Measurements from ENCODE around the gene MLNR.

The MLNR gene, protein sequence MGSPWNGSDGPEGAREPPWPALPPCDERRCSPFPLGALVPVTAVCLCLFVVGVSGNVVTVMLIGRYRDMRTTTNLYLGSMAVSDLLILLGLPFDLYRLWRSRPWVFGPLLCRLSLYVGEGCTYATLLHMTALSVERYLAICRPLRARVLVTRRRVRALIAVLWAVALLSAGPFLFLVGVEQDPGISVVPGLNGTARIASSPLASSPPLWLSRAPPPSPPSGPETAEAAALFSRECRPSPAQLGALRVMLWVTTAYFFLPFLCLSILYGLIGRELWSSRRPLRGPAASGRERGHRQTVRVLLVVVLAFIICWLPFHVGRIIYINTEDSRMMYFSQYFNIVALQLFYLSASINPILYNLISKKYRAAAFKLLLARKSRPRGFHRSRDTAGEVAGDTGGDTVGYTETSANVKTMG

DNA sequence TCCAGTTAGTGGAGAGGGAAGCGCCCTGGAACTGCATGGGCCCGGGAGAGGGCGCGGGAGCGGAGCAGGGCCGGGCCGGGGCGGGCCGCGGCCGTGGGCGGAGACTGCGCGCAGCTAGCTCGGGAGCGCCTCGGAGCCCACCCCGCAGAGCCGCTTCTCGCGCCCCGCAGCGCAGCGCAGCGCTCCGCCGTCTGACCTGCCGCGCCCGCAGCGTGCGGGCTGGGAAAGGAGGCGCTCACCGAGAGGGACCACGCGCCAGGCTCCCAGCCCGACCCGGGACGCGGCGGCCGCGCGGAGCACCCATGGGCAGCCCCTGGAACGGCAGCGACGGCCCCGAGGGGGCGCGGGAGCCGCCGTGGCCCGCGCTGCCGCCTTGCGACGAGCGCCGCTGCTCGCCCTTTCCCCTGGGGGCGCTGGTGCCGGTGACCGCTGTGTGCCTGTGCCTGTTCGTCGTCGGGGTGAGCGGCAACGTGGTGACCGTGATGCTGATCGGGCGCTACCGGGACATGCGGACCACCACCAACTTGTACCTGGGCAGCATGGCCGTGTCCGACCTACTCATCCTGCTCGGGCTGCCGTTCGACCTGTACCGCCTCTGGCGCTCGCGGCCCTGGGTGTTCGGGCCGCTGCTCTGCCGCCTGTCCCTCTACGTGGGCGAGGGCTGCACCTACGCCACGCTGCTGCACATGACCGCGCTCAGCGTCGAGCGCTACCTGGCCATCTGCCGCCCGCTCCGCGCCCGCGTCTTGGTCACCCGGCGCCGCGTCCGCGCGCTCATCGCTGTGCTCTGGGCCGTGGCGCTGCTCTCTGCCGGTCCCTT lies at the start of gene MLNR:
TSS of gene MLNR (plus strand) at position 303 of the 820 bp plus-strand sequence. CDS start at position 303, 0 bp downstream.
- Histone ChIP-seq H3K36me3 (ENCODE audit: control insufficient read depth, insufficient read depth, low read length, severe bottlenecking) (no peaks in the 10 kb centered on the region), H3K4me1 (ENCODE audit: control insufficient read depth, insufficient read depth, low read length) (no peaks in the 10 kb centered on the region), H3K9me3 (ENCODE audit: control insufficient read depth, low read length) (no peaks in the 10 kb centered on the region), H3K4me3 (ENCODE audit: low read length) (peak within 1 kb of the TSS; percentile 57), H3K9ac (ENCODE audit: low read length) (no peak within 1 kb of the TSS), H3K27me3 (replicated peaks; ENCODE audit: control insufficient read depth, insufficient read depth, low read length) (peaks cover 67% of the 10 kb centered on the region)
- peak; percentile 60 for DNase-seq (ENCODE audit: low read depth)

- DNase-seq (ENCODE audit: low read depth): no peak
- Histone ChIP-seq H3K36me3 (ENCODE audit: control insufficient read depth, insufficient read depth, low read length, severe bottlenecking) (peaks cover 63% of the 10 kb centered on the region), H3K9ac (ENCODE audit: low read length) (no peak overlapping the region)
These were observed 48.8 kb upstream of the MLNR start for GRCh38 chr13:49171359-49171758.

DNA sequence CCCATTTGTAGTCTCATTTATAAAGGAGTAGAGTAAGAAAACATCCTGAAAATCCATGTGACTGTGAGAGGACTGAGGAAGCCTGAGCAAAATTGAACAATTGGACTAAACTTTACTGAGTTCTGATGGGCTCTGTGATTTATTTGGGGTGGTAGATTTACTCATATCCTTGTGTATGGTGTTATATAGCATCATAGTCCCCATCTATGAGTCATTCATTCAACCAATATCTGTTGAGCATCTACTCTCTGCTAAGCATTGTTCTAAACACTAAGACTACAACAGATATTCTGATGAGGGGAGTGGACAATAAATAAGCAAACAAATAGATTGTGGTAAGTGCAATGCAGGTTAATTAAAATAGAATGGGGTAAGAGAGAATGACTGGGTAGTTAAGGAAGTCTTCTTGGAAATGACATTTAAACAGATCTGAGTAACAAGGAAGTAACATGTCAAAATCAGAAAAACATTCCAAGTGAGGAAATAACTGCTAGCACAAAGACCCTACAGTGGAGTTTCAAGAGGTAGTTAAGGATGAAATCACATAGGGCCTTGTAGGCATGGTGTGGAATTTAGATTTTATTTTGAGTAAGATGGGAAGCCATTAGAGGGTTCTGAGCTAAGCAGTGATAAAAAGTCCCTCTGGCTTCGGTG lies 36.3 kb upstream of the MLNR start:
- Histone ChIP-seq H3K9ac (ENCODE audit: low read length) (no peak overlapping the region), H3K4me3 (ENCODE audit: low read length) (no peak overlapping the region), H3K27me3 (replicated peaks; ENCODE audit: control insufficient read depth, insufficient read depth, low read length) (no peaks in the 10 kb centered on the region), H3K9me3 (ENCODE audit: control insufficient read depth, low read length) (no peaks in the 10 kb centered on the region), H3K4me1 (ENCODE audit: control insufficient read depth, insufficient read depth, low read length) (no peaks in the 10 kb centered on the region), H3K36me3 (ENCODE audit: control insufficient read depth, insufficient read depth, low read length, severe bottlenecking) (peaks cover 77% of the 10 kb centered on the region)
- DNase-seq (ENCODE audit: low read depth): no peak

More at GRCh38 chr13:49171359-49171758, 48.8 kb upstream of the MLNR start:
- Histone ChIP-seq H3K4me1 (ENCODE audit: control insufficient read depth, insufficient read depth, low read length) (no peaks in the 10 kb centered on the region), H3K4me3 (ENCODE audit: low read length) (no peak overlapping the region), H3K9me3 (ENCODE audit: control insufficient read depth, low read length) (no peaks in the 10 kb centered on the region), H3K27me3 (replicated peaks; ENCODE audit: control insufficient read depth, insufficient read depth, low read length) (no peaks in the 10 kb centered on the region)

DNA sequence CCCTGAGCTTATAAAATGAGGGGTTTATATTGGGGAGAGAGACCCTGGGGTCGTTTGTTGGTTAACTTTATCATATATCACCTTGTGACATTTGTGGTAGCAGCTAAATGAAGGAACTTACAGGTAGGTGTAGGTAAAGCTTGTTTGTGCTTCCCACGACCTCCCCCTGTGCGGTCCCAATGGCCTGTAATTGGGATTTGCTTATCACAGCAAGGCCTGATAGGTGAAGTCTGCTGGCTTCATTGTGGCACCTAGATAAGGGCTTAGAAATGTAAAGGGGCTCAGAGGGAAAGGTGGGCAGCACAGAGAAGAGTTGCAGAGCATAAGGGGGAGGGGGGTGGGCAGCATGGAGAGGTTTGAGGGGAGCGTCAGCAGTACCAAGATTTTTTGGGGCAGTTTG lies 35.5 kb upstream of the MLNR start:
- Histone ChIP-seq H3K4me3 (ENCODE audit: low read length) (no peak overlapping the region), H3K36me3 (ENCODE audit: control insufficient read depth, insufficient read depth, low read length, severe bottlenecking) (peaks cover 75% of the 10 kb centered on the region), H3K4me1 (ENCODE audit: control insufficient read depth, insufficient read depth, low read length) (no peaks in the 10 kb centered on the region), H3K9ac (ENCODE audit: low read length) (no peak overlapping the region), H3K27me3 (replicated peaks; ENCODE audit: control insufficient read depth, insufficient read depth, low read length) (no peaks in the 10 kb centered on the region), H3K9me3 (ENCODE audit: control insufficient read depth, low read length) (no peaks in the 10 kb centered on the region)
- DNase-seq (ENCODE audit: low read depth): no peak

DNA sequence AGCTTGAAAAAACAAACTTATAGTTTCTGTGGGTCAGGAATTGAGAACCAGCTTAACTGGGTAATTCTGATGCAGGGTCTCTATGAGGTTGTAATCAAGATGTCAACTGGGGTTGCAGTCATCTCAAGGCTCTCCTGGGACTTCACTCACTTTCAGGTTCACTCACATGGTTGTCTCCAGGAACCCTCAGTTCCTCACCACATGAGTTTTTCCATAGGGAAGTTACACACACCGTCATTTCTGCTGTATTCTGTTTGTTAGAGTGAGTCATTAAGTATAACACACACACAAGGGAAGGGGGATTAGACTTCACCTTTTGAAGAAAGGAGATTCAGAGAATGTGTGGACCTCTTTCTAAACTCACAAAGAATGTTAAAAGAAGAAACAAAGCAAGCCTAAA lies 34.9 kb upstream of the MLNR start:
- DNase-seq (ENCODE audit: low read depth): no peak
- Histone ChIP-seq H3K9ac (ENCODE audit: low read length) (no peak overlapping the region), H3K4me3 (ENCODE audit: low read length) (no peak overlapping the region)

DNA sequence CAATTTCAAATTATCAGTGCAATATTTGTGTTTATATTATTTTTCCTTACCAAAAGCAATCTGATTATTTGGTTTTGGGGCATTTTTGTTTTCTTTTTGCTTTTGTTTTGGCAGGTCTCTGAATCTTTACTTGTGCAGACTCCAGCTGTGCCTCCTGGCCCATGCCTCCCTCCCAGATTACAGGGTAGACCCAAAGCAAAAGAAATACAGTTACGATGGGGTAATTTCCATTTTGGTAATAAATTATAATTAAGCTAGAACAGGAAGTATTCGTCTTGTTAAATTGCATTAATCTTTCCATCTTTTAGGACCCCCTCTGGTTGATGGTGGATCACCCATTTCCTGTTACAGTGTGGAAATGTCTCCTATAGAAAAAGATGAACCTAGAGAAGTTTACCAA lies 29.2 kb upstream of the MLNR start:
- Histone ChIP-seq H3K4me1 (ENCODE audit: control insufficient read depth, insufficient read depth, low read length) (no peaks in the 10 kb centered on the region), H3K27me3 (replicated peaks; ENCODE audit: control insufficient read depth, insufficient read depth, low read length) (no peaks in the 10 kb centered on the region), H3K9me3 (ENCODE audit: control insufficient read depth, low read length) (no peaks in the 10 kb centered on the region), H3K36me3 (ENCODE audit: control insufficient read depth, insufficient read depth, low read length, severe bottlenecking) (peaks cover 85% of the 10 kb centered on the region), H3K4me3 (ENCODE audit: low read length) (no peak overlapping the region), H3K9ac (ENCODE audit: low read length) (no peak overlapping the region)
- DNase-seq (ENCODE audit: low read depth): no peak

More for the DNA sequence above, 34.9 kb upstream of the MLNR start:
- peaks cover 70% of the 10 kb centered on the region for H3K36me3 ChIP-seq (ENCODE audit: control insufficient read depth, insufficient read depth, low read length, severe bottlenecking)
- H3K4me1 ChIP-seq (ENCODE audit: control insufficient read depth, insufficient read depth, low read length): no peaks in the 10 kb centered on the region
- no peaks in the 10 kb centered on the region for H3K27me3 ChIP-seq (replicated peaks; ENCODE audit: control insufficient read depth, insufficient read depth, low read length)
- no peaks in the 10 kb centered on the region for H3K9me3 ChIP-seq (ENCODE audit: control insufficient read depth, low read length)

- Histone ChIP-seq H3K4me3 (ENCODE audit: low read length) (no peak overlapping the region), H3K4me1 (ENCODE audit: control insufficient read depth, insufficient read depth, low read length) (no peaks in the 10 kb centered on the region), H3K27me3 (replicated peaks; ENCODE audit: control insufficient read depth, insufficient read depth, low read length) (no peaks in the 10 kb centered on the region), H3K9me3 (ENCODE audit: control insufficient read depth, low read length) (no peaks in the 10 kb centered on the region), H3K36me3 (ENCODE audit: control insufficient read depth, insufficient read depth, low read length, severe bottlenecking) (peaks cover 76% of the 10 kb centered on the region), H3K9ac (ENCODE audit: low read length) (no peak overlapping the region)
- no peak for DNase-seq (ENCODE audit: low read depth)
These were observed 13.5 kb upstream of the MLNR start for GRCh38 chr13:49206641-49207040.

GRCh38 chr13:49208619-49209018 lies 11.5 kb upstream of the MLNR start:
- DNase-seq (ENCODE audit: low read depth): no peak
- Histone ChIP-seq H3K9me3 (ENCODE audit: control insufficient read depth, low read length) (no peaks in the 10 kb centered on the region), H3K4me3 (ENCODE audit: low read length) (no peak overlapping the region), H3K27me3 (replicated peaks; ENCODE audit: control insufficient read depth, insufficient read depth, low read length) (no peaks in the 10 kb centered on the region), H3K4me1 (ENCODE audit: control insufficient read depth, insufficient read depth, low read length) (no peaks in the 10 kb centered on the region), H3K36me3 (ENCODE audit: control insufficient read depth, insufficient read depth, low read length, severe bottlenecking) (peaks cover 56% of the 10 kb centered on the region), H3K9ac (ENCODE audit: low read length) (no peak overlapping the region)

DNA sequence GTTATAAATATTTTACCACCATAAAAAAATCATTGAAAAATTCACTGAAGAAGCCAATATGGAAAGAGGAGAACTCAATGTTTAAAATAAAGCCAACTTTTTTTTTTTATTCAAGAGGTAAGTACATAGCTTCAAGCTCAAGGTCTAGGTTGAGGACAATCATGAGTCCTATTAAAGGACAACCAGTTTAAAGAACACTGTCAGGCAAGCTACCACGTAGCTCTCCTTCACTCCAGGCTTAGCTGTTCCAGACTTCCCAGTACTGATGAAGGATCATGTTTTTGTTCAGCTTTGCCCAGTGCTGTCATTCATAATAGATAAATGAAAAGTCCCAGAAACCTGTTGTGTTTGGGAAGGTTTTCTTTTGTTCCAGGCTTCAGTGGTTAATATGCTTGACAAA lies 10.0 kb upstream of the MLNR start:
- no peaks in the 10 kb centered on the region for H3K9me3 ChIP-seq (ENCODE audit: control insufficient read depth, low read length)
- H3K9ac ChIP-seq (ENCODE audit: low read length): no peak overlapping the region
- peaks cover 42% of the 10 kb centered on the region for H3K36me3 ChIP-seq (ENCODE audit: control insufficient read depth, insufficient read depth, low read length, severe bottlenecking)
- no peaks in the 10 kb centered on the region for H3K27me3 ChIP-seq (replicated peaks; ENCODE audit: control insufficient read depth, insufficient read depth, low read length)
- DNase-seq (ENCODE audit: low read depth): no peak
- H3K4me3 ChIP-seq (ENCODE audit: low read length): no peak overlapping the region
- H3K4me1 ChIP-seq (ENCODE audit: control insufficient read depth, insufficient read depth, low read length): peaks cover 3% of the 10 kb centered on the region

DNA sequence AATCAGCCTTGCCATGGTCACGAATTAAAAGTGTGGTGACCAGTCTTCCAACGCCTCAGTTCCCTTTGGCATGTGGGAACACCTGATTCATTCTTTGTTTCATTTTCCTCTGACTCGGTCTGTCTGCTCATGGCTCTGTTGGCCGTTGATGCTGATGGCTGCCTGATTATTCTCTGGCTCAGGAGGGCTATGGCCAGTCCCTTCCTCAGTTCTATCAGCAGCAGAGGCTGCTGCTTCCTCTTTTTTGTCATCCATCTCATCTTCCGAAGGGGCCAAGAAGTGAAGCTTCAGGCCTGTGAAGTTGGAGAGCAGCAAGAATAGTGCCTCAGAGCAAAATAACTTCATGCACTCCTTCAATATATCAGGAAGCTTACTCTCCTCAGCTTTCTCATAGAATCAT lies 9.5 kb upstream of the MLNR start:
- H3K9ac ChIP-seq (ENCODE audit: low read length): no peak overlapping the region
- DNase-seq (ENCODE audit: low read depth): no peak
- no peak overlapping the region for H3K4me3 ChIP-seq (ENCODE audit: low read length)
- no peaks in the 10 kb centered on the region for H3K27me3 ChIP-seq (replicated peaks; ENCODE audit: control insufficient read depth, insufficient read depth, low read length)
- peaks cover 36% of the 10 kb centered on the region for H3K36me3 ChIP-seq (ENCODE audit: control insufficient read depth, insufficient read depth, low read length, severe bottlenecking)
- H3K9me3 ChIP-seq (ENCODE audit: control insufficient read depth, low read length): no peaks in the 10 kb centered on the region
- H3K4me1 ChIP-seq (ENCODE audit: control insufficient read depth, insufficient read depth, low read length): peaks cover 3% of the 10 kb centered on the region

GRCh38 chr13:49213539-49213938 lies 6.6 kb upstream of the MLNR start:
- no peak overlapping the region for H3K4me3 ChIP-seq (ENCODE audit: low read length)
- peaks cover 3% of the 10 kb centered on the region for H3K4me1 ChIP-seq (ENCODE audit: control insufficient read depth, insufficient read depth, low read length)
- H3K36me3 ChIP-seq (ENCODE audit: control insufficient read depth, insufficient read depth, low read length, severe bottlenecking): peaks cover 11% of the 10 kb centered on the region
- peaks cover 14% of the 10 kb centered on the region for H3K27me3 ChIP-seq (replicated peaks; ENCODE audit: control insufficient read depth, insufficient read depth, low read length)
- no peak for DNase-seq (ENCODE audit: low read depth)
- H3K9ac ChIP-seq (ENCODE audit: low read length): no peak overlapping the region
- H3K9me3 ChIP-seq (ENCODE audit: control insufficient read depth, low read length): no peaks in the 10 kb centered on the region

Data from adipocyte (in vitro differentiated cells).